CD4-positive, CD25-positive, alpha-beta regulatory T cell (primary cell): ENCODE results near the gene FRMD1. TPM values are rescaled to one million over a fixed set of nuclear protein-coding genes. Genes with fewer than 3 reads are reported as not detected.

Source experiments
- ATAC-seq, 2 donors: fragments of 150-1000 bp; cut with Tn5 transposase; one replicate each; pipeline ENCODE4 v1.10.0; 2021; ENCODE audit warnings: low read depth in 2 of 2, moderate number of reproducible peaks in 2 of 2, moderate library complexity in 1 of 2
- DNase-seq, 3 donors: peaks; one replicate each; pipeline versions ENCODE4 v3.0.0 to v3.0.0-alpha.2; 2012 to 2022; ENCODE audit warnings: mixed read lengths in 1 of 3
- H3K27ac ChIP-seq: one replicate; pipeline ENCODE4 v1.7.0; 2013; ENCODE audit warnings: mild to moderate bottlenecking, low read length; ENCODE audit not compliant: insufficient read depth, poor library complexity, severe bottlenecking
- H3K27me3 ChIP-seq: one replicate; pipeline ENCODE4 v1.7.0; 2013; ENCODE audit warnings: low read length; ENCODE audit not compliant: control insufficient read depth, insufficient read depth
- H3K36me3 ChIP-seq: one replicate; pipeline ENCODE4 v1.7.0; 2013; ENCODE audit warnings: mild to moderate bottlenecking, low read length, moderate library complexity; ENCODE audit not compliant: control insufficient read depth, insufficient read depth
- H3K4me1 ChIP-seq: 2 replicates; pipeline ENCODE4 v1.7.0; 2013; ENCODE audit warnings: mild to moderate bottlenecking, low read length; ENCODE audit not compliant: insufficient read depth, control insufficient read depth, poor library complexity, severe bottlenecking
- H3K4me3 ChIP-seq: one replicate; pipeline ENCODE4 v1.7.0; 2013; ENCODE audit warnings: low read depth, mild to moderate bottlenecking, low read length, moderate library complexity
- H3K9me3 ChIP-seq, 2 experiments: 1 replicate in 1 of 2; 2 replicates in 1 of 2; pipeline ENCODE4 v1.7.0; 2013; ENCODE audit warnings: low read length in 2 of 2, mild to moderate bottlenecking in 1 of 2, moderate library complexity in 1 of 2; ENCODE audit not compliant: control insufficient read depth in 2 of 2
- H3K27ac Mint-ChIP-seq, 3 donors: one replicate each; pipeline ENCODE4 v1.8.0; 2020 to 2022; ENCODE audit warnings: mild to moderate bottlenecking in 3 of 3, mixed read lengths in 3 of 3, moderate library complexity in 2 of 3
- H3K27me3 Mint-ChIP-seq: one replicate; pipeline ENCODE4 v1.8.0; 2022; ENCODE audit warnings: mild to moderate bottlenecking, mixed read lengths
- H3K36me3 Mint-ChIP-seq: one replicate; pipeline ENCODE4 v1.8.0; 2020; ENCODE audit warnings: mixed read lengths
- H3K4me1 Mint-ChIP-seq, 4 donors: one replicate each; pipeline ENCODE4 v1.8.0; 2020 to 2022; ENCODE audit warnings: mixed read lengths in 4 of 4, mild to moderate bottlenecking in 1 of 4
- H3K4me3 Mint-ChIP-seq, 4 donors: one replicate each; pipeline ENCODE4 v1.8.0; 2020 to 2022; ENCODE audit warnings: mild to moderate bottlenecking in 4 of 4, mixed read lengths in 4 of 4, moderate library complexity in 3 of 4
- H3K9me3 Mint-ChIP-seq, 7 donors: one replicate each; pipeline ENCODE4 v1.8.0; 2020 to 2022; ENCODE audit warnings: mixed read lengths in 7 of 7, mild to moderate bottlenecking in 3 of 7, moderate library complexity in 2 of 7
- polyA plus RNA-seq, 4 donors: library from polyadenylated mRNA; unstranded; fragments of 300-500 nt; fragmentation: Illumina TruSeq; gene quantifications; one replicate each; pipeline ENCODE4 v1.2.3, GENCODE V29; 2021
- total RNA-seq: library from RNA; stranded (reverse); gene quantifications from one replicate; pipeline ENCODE4 v1.2.3, GENCODE V29; 2022

FRMD1 gene
- total and polyA plus RNA-seq, 5 donors from 2014 or later = not detected

- no peak overlapping the region for H3K4me3 ChIP-seq
- ATAC-seq (no peak), DNase-seq (no peak)
- peaks cover 0 to under 1% (median 0%) of the 10 kb centered on the region in 7 donors for H3K9me3 Mint-ChIP-seq
- no peaks in the 10 kb centered on the region for H3K9me3 ChIP-seq
- H3K27ac Mint-ChIP-seq = no peak overlapping the region
- no peaks in the 10 kb centered on the region for H3K4me1 ChIP-seq
- no peaks in the 10 kb centered on the region for H3K27me3 Mint-ChIP-seq
- H3K27me3 ChIP-seq = no peaks in the 10 kb centered on the region
- no peak overlapping the region for H3K4me3 Mint-ChIP-seq
- no peaks in the 10 kb centered on the region for H3K36me3 ChIP-seq
- no peaks in the 10 kb centered on the region for H3K36me3 Mint-ChIP-seq
- H3K27ac ChIP-seq = no peak overlapping the region
- H3K4me1 Mint-ChIP-seq = no peaks in the 10 kb centered on the region
These were observed 7.6 kb upstream of the FRMD1 start for GRCh38 chr6:168086616-168087015.

- DNase-seq = no peak
- no peaks in the 10 kb centered on the region for H3K4me1 Mint-ChIP-seq
These were observed 7.1 kb upstream of the FRMD1 start for GRCh38 chr6:168086066-168086465.

GRCh38 chr6:168084465-168085160 lies 5.6 kb upstream of the FRMD1 start:
- Mint-ChIP-seq H3K27me3 (no peaks in the 10 kb centered on the region), H3K9me3 (peaks cover 0 to 3% (median 0%) of the 10 kb centered on the region in 7 donors), H3K4me1 (no peaks in the 10 kb centered on the region), H3K27ac (no peak overlapping the region), H3K36me3 (no peaks in the 10 kb centered on the region), H3K4me3 (no peak overlapping the region)
- H3K27ac ChIP-seq = no peak overlapping the region
- H3K27me3 ChIP-seq = no peaks in the 10 kb centered on the region
- DNase-seq = no peak
- no peak overlapping the region for H3K4me3 ChIP-seq
- no peaks in the 10 kb centered on the region for H3K4me1 ChIP-seq
- ATAC-seq = no peak
- no peaks in the 10 kb centered on the region for H3K36me3 ChIP-seq
- H3K9me3 ChIP-seq = no peaks in the 10 kb centered on the region

More at GRCh38 chr6:168086066-168086465, 7.1 kb upstream of the FRMD1 start:
- no peaks in the 10 kb centered on the region for H3K27me3 Mint-ChIP-seq
- no peak for ATAC-seq
- H3K27me3 ChIP-seq = no peaks in the 10 kb centered on the region
- no peaks in the 10 kb centered on the region for H3K36me3 ChIP-seq
- H3K4me3 ChIP-seq = no peak overlapping the region
- H3K9me3 ChIP-seq = no peaks in the 10 kb centered on the region
- no peak overlapping the region for H3K4me3 Mint-ChIP-seq
- no peaks in the 10 kb centered on the region for H3K36me3 Mint-ChIP-seq
- no peaks in the 10 kb centered on the region for H3K4me1 ChIP-seq
- no peak overlapping the region for H3K27ac ChIP-seq
- H3K9me3 Mint-ChIP-seq = peaks cover 0 to 3% (median 0%) of the 10 kb centered on the region in 7 donors
- H3K27ac Mint-ChIP-seq = no peak overlapping the region

GRCh38 chr6:168083514-168083885 lies 4.5 kb upstream of the FRMD1 start:
- no peak for DNase-seq
- no peaks in the 10 kb centered on the region for H3K27me3 ChIP-seq
- peaks cover 0 to 3% (median 0%) of the 10 kb centered on the region in 7 donors for H3K9me3 Mint-ChIP-seq
- no peak overlapping the region for H3K4me3 ChIP-seq
- H3K27ac ChIP-seq = no peak overlapping the region
- H3K27ac Mint-ChIP-seq = no peak overlapping the region
- no peaks in the 10 kb centered on the region for H3K9me3 ChIP-seq
- H3K4me3 Mint-ChIP-seq = no peak overlapping the region
- no peaks in the 10 kb centered on the region for H3K4me1 Mint-ChIP-seq
- no peaks in the 10 kb centered on the region for H3K27me3 Mint-ChIP-seq
- no peak for ATAC-seq
- H3K4me1 ChIP-seq = no peaks in the 10 kb centered on the region
- no peaks in the 10 kb centered on the region for H3K36me3 Mint-ChIP-seq
- no peaks in the 10 kb centered on the region for H3K36me3 ChIP-seq

GRCh38 chr6:168082860-168083513 lies 4.0 kb upstream of the FRMD1 start:
- H3K27ac ChIP-seq = no peak overlapping the region
- no peaks in the 10 kb centered on the region for H3K4me1 Mint-ChIP-seq
- no peak overlapping the region for H3K4me3 ChIP-seq
- no peak for DNase-seq
- H3K27me3 Mint-ChIP-seq = no peaks in the 10 kb centered on the region
- ATAC-seq = no peak
- H3K27me3 ChIP-seq = no peaks in the 10 kb centered on the region
- H3K4me3 Mint-ChIP-seq = no peak overlapping the region
- H3K36me3 Mint-ChIP-seq = no peaks in the 10 kb centered on the region
- no peaks in the 10 kb centered on the region for H3K36me3 ChIP-seq
- H3K27ac Mint-ChIP-seq = no peak overlapping the region
- no peaks in the 10 kb centered on the region for H3K9me3 ChIP-seq
- peaks cover 0 to 3% (median 0%) of the 10 kb centered on the region in 7 donors for H3K9me3 Mint-ChIP-seq
- no peaks in the 10 kb centered on the region for H3K4me1 ChIP-seq

GRCh38 chr6:168081858-168082546 lies 3.0 kb upstream of the FRMD1 start:
- Mint-ChIP-seq H3K9me3 (peaks cover 0 to 3% (median 0%) of the 10 kb centered on the region in 7 donors), H3K36me3 (no peaks in the 10 kb centered on the region), H3K27me3 (no peaks in the 10 kb centered on the region), H3K27ac (no peak overlapping the region), H3K4me3 (no peak overlapping the region), H3K4me1 (no peaks in the 10 kb centered on the region)
- no peak for ATAC-seq
- no peak overlapping the region for H3K27ac ChIP-seq
- no peaks in the 10 kb centered on the region for H3K9me3 ChIP-seq
- no peak for DNase-seq
- H3K27me3 ChIP-seq = no peaks in the 10 kb centered on the region
- H3K36me3 ChIP-seq = no peaks in the 10 kb centered on the region
- no peak overlapping the region for H3K4me3 ChIP-seq
- H3K4me1 ChIP-seq = no peaks in the 10 kb centered on the region

GRCh38 chr6:168080393-168081077 lies 1.5 kb upstream of the FRMD1 start:
- no peak overlapping the region for H3K27ac Mint-ChIP-seq
- Histone ChIP-seq H3K36me3 (no peaks in the 10 kb centered on the region), H3K4me3 (no peak overlapping the region), H3K27me3 (no peaks in the 10 kb centered on the region), H3K9me3 (no peaks in the 10 kb centered on the region), H3K27ac (no peak overlapping the region), H3K4me1 (no peaks in the 10 kb centered on the region)
- H3K9me3 Mint-ChIP-seq = peaks cover 0 to 7% (median 0%) of the 10 kb centered on the region in 7 donors
- H3K4me3 Mint-ChIP-seq = no peak overlapping the region
- ATAC-seq (no peak), DNase-seq (no peak)
- no peaks in the 10 kb centered on the region for H3K27me3 Mint-ChIP-seq
- no peaks in the 10 kb centered on the region for H3K36me3 Mint-ChIP-seq
- no peaks in the 10 kb centered on the region for H3K4me1 Mint-ChIP-seq
